Breast epithelium (tissue), 4 donors: Measurements from ENCODE around the gene SLC39A11. TPM values are rescaled to one million over a fixed set of nuclear protein-coding genes. Genes with fewer than 3 reads are reported as not detected.

Source experiments
- DNase-seq, 2 donors: peaks; one replicate each; pipeline ENCODE4 v3.0.0-alpha.2; 2019; ENCODE audit warnings: low spot score in 2 of 2
- H3K27ac ChIP-seq, 2 donors: fragments of 200-600 bp; sonication (generic) in 1 of 2; one replicate each; pipeline ENCODE4 v1.5.1; 2016 to 2019; ENCODE audit warnings: mild to moderate bottlenecking in 1 of 2
- H3K27me3 ChIP-seq, 2 donors: fragments of 200-600 bp; sonication (generic) in 1 of 2; one replicate each; pipeline versions ENCODE4 v1.5.1 to v1.6.0; 2017 to 2019; ENCODE audit warnings: control low read depth in 1 of 2, mild to moderate bottlenecking in 1 of 2
- H3K36me3 ChIP-seq: fragments of 200-600 bp; one replicate; pipeline ENCODE4 v1.5.1; 2019
- H3K4me1 ChIP-seq, 2 donors: fragments of 200-600 bp; sonication (generic); one replicate each; pipeline ENCODE4 v1.5.1; 2016 to 2019; ENCODE audit warnings: control low read depth in 1 of 2
- H3K4me3 ChIP-seq, 3 donors: fragments of 200-600 bp; sonication (generic); 1 replicate in 2 of 3; 2 replicates in 1 of 3; pipeline ENCODE4 v1.5.1; 2016 to 2019; ENCODE audit warnings: mild to moderate bottlenecking in 3 of 3, moderate library complexity in 2 of 3
- H3K9me3 ChIP-seq, 2 donors: fragments of 200-600 bp; sonication (generic) in 1 of 2; one replicate each; pipeline ENCODE4 v1.5.1; 2016 to 2019; ENCODE audit warnings: control low read depth in 1 of 2
- CTCF ChIP-seq, 3 donors: fragments of 450-650 bp; IDR thresholded peaks; one replicate each; pipeline ENCODE4 v1.5.1; 2016 to 2017; ENCODE audit warnings: antibody characterized with exemption in 3 of 3, mild to moderate bottlenecking in 3 of 3, moderate library complexity in 3 of 3
- POLR2A ChIP-seq: fragments of 450-650 bp; IDR thresholded peaks from one replicate; pipeline ENCODE4 v1.6.1; 2016; ENCODE audit warnings: antibody characterized with exemption, mild to moderate bottlenecking, moderate library complexity
- POLR2AphosphoS5 ChIP-seq, 3 donors: sonication (generic); formaldehyde crosslinking; IDR thresholded peaks; one replicate each; pipeline ENCODE4 v1.6.1; 2017; ENCODE audit warnings: antibody characterized with exemption in 3 of 3
- intact Hi-C: fragments of 100-400 bp; cut with DNase I; formaldehyde crosslinking; loops from one replicate; pipeline ENCODE4 v1.15.1; 2023; ENCODE audit warnings: low total_unique reads
- total RNA-seq, 3 donors: library from RNA; depleted of rRNA; stranded (reverse); fragments of >200 nt; gene quantifications; one replicate each; pipeline ENCODE4 v1.1.0, GENCODE V29; 2016

SLC39A11 gene
- total RNA-seq, 3 donors from 2014 or later: 31.8 to 54.6 (median 47.0) TPM

GRCh38 chr17:73013816-73014663 lies 78.4 kb downstream of the SLC39A11 start:
- no peak for DNase-seq
- H3K4me1 ChIP-seq: no peaks in the 10 kb centered on the region
- intact Hi-C loops: no loop called here
- no peaks in the 10 kb centered on the region for H3K27me3 ChIP-seq
- H3K27ac ChIP-seq: no peak overlapping the region
- H3K4me3 ChIP-seq: no peak overlapping the region
- H3K9me3 ChIP-seq: peaks cover 0 to 13% of the 10 kb centered on the region in 2 donors
- H3K36me3 ChIP-seq: no peaks in the 10 kb centered on the region
- no peak for TF ChIP-seq POLR2A

GRCh38 chr17:73013301-73013700 lies 79.2 kb downstream of the SLC39A11 start:
- Histone ChIP-seq H3K9me3 (peaks cover 0 to 6% of the 10 kb centered on the region in 2 donors), H3K27me3 (no peaks in the 10 kb centered on the region), H3K27ac (no peak overlapping the region), H3K36me3 (no peaks in the 10 kb centered on the region), H3K4me3 (no peak overlapping the region), H3K4me1 (no peaks in the 10 kb centered on the region)
- TF ChIP-seq CTCF (IDR thresholded peaks at IDR 0.05) (no peak), POLR2A (no peak), POLR2AphosphoS5 (IDR thresholded peaks at IDR 0.05) (no peak)
- intact Hi-C loops: no loop called here
- no peak for DNase-seq

GRCh38 chr17:73011016-73011486 lies 81.4 kb downstream of the SLC39A11 start:
- H3K27ac ChIP-seq: no peak overlapping the region
- H3K9me3 ChIP-seq: no peaks in the 10 kb centered on the region
- H3K4me3 ChIP-seq: peak overlapping the region in 2 of 3 donors; percentile 5 to 31
- H3K27me3 ChIP-seq: no peaks in the 10 kb centered on the region
- no peaks in the 10 kb centered on the region for H3K4me1 ChIP-seq
- H3K36me3 ChIP-seq: no peaks in the 10 kb centered on the region
- DNase-seq: no peak
- intact Hi-C loops: no loop called here
- TF ChIP-seq POLR2A: no peak

- no peak for DNase-seq
- Histone ChIP-seq H3K27me3 (no peaks in the 10 kb centered on the region), H3K4me3 (no peak overlapping the region), H3K36me3 (no peaks in the 10 kb centered on the region), H3K27ac (no peak overlapping the region), H3K9me3 (no peaks in the 10 kb centered on the region), H3K4me1 (no peaks in the 10 kb centered on the region)
- intact Hi-C loops: no loop called here
- TF ChIP-seq CTCF (IDR thresholded peaks at IDR 0.05): no peak
- TF ChIP-seq POLR2AphosphoS5 (IDR thresholded peaks at IDR 0.05): no peak
- no peak for TF ChIP-seq POLR2A
Observed at GRCh38 chr17:73010414-73010813, 82.1 kb downstream of the SLC39A11 start.

GRCh38 chr17:73007407-73007806 lies 85.1 kb downstream of the SLC39A11 start:
- intact Hi-C loops: no loop called here
- peak overlapping the region in 1 of 2 donors; percentile 40 for H3K27ac ChIP-seq
- H3K9me3 ChIP-seq: no peaks in the 10 kb centered on the region
- no peaks in the 10 kb centered on the region for H3K27me3 ChIP-seq
- no peaks in the 10 kb centered on the region for H3K36me3 ChIP-seq
- DNase-seq: peak in 1 of 2 donors; percentile 27
- TF ChIP-seq CTCF (IDR thresholded peaks at IDR 0.05) (no peak), POLR2A (no peak), POLR2AphosphoS5 (IDR thresholded peaks at IDR 0.05) (no peak)
- H3K4me1 ChIP-seq: no peaks in the 10 kb centered on the region
- no peak overlapping the region for H3K4me3 ChIP-seq

GRCh38 chr17:73005360-73005759 lies 87.1 kb downstream of the SLC39A11 start:
- Histone ChIP-seq H3K9me3 (no peaks in the 10 kb centered on the region), H3K27me3 (no peaks in the 10 kb centered on the region), H3K4me1 (no peaks in the 10 kb centered on the region), H3K4me3 (no peak overlapping the region), H3K36me3 (no peaks in the 10 kb centered on the region), H3K27ac (no peak overlapping the region)
- TF ChIP-seq POLR2A (no peak), POLR2AphosphoS5 (IDR thresholded peaks at IDR 0.05) (no peak), CTCF (IDR thresholded peaks at IDR 0.05) (no peak)
- DNase-seq: no peak
- intact Hi-C loops: no loop called here
